ENCODE measurements around the gene KCND3. TPM values are rescaled to one million over a fixed set of nuclear protein-coding genes. Genes with fewer than 3 reads are reported as not detected.

Gene KCND3
- polyA plus RNA-seq, 1 donor (not counting 4 experiments of a cell fraction or from before 2014, with no cell fraction given): 0.21 TPM

GRCh38 chr1:111811891-111812290 is 177.6 kb downstream of the KCND3 start:
- no peaks in the 10 kb centered on the region for H3K9me3 ChIP-seq (ENCODE audit: control insufficient read depth, low read depth, low read length)
- H3K4me3 ChIP-seq (ENCODE audit: control insufficient read depth in 2 of 3, extremely low read depth in 1 of 3, insufficient read depth in 2 of 3, low read depth in 1 of 3, low read length in 3 of 3): no peak overlapping the region
- no peak for TF ChIP-seq CTCF (optimal IDR thresholded peaks at IDR 0.05 in 1 of 3, IDR thresholded peaks at IDR 0.05 in 1 of 3, conservative IDR thresholded peaks at IDR 0.05 in 1 of 3; ENCODE audit: extremely low read depth in 1 of 3, insufficient read depth in 2 of 3, low read length in 3 of 3)
- H4K20me1 ChIP-seq (ENCODE audit: control insufficient read depth, extremely low read depth, insufficient read depth, low read length): no peaks in the 10 kb centered on the region
- no peaks in the 10 kb centered on the region for H3K36me3 ChIP-seq (ENCODE audit: control insufficient read depth in 2 of 2, extremely low read depth in 1 of 2, insufficient read depth in 2 of 2, low read length in 2 of 2)
- DNase-seq (ENCODE audit: low read depth, low spot score) (no peak), FAIRE-seq (no peak)
- H3K27ac ChIP-seq (ENCODE audit: control insufficient read depth, insufficient read depth, low read length): no peak overlapping the region
- no peaks in the 10 kb centered on the region for H3K9me1 ChIP-seq (ENCODE audit: control insufficient read depth, extremely low read depth, insufficient read depth, low read length)
- no peaks in the 10 kb centered on the region for H3K4me1 ChIP-seq (ENCODE audit: control insufficient read depth, extremely low read depth, insufficient read depth, low read length)
- H2AFZ ChIP-seq (ENCODE audit: control insufficient read depth, low read length): no peak overlapping the region
- no peak overlapping the region for H3K9ac ChIP-seq (ENCODE audit: control insufficient read depth, extremely low read depth, insufficient read depth, low read length)
- no peaks in the 10 kb centered on the region for H3K27me3 ChIP-seq (ENCODE audit: control insufficient read depth, extremely low read depth, insufficient read depth, low read length)
- H3K79me2 ChIP-seq (ENCODE audit: control insufficient read depth, insufficient read depth, low read length): no peaks in the 10 kb centered on the region
- dilution Hi-C loops (cut with MboI; ENCODE audit: extremely low pct_ligation_motif_present, low sequenced_read_pairs): no loop called here
- H3K4me2 ChIP-seq (ENCODE audit: control insufficient read depth, extremely low read depth, insufficient read depth, low read depth, low read length): no peak overlapping the region

GRCh38 chr1:111805251-111805650 is 184.2 kb downstream of the KCND3 start:
- Histone ChIP-seq H3K9me3 (ENCODE audit: control insufficient read depth, low read depth, low read length) (no peaks in the 10 kb centered on the region), H3K9me1 (ENCODE audit: control insufficient read depth, extremely low read depth, insufficient read depth, low read length) (no peaks in the 10 kb centered on the region), H3K36me3 (ENCODE audit: control insufficient read depth in 2 of 2, extremely low read depth in 1 of 2, insufficient read depth in 2 of 2, low read length in 2 of 2) (no peaks in the 10 kb centered on the region), H4K20me1 (ENCODE audit: control insufficient read depth, extremely low read depth, insufficient read depth, low read length) (no peaks in the 10 kb centered on the region), H3K4me1 (ENCODE audit: control insufficient read depth, extremely low read depth, insufficient read depth, low read length) (no peaks in the 10 kb centered on the region), H3K9ac (ENCODE audit: control insufficient read depth, extremely low read depth, insufficient read depth, low read length) (no peak overlapping the region), H3K27me3 (ENCODE audit: control insufficient read depth, extremely low read depth, insufficient read depth, low read length) (peaks cover 3% of the 10 kb centered on the region), H3K4me2 (ENCODE audit: control insufficient read depth, extremely low read depth, insufficient read depth, low read depth, low read length) (no peak overlapping the region), H3K27ac (ENCODE audit: control insufficient read depth, insufficient read depth, low read length) (no peak overlapping the region), H3K79me2 (ENCODE audit: control insufficient read depth, insufficient read depth, low read length) (no peaks in the 10 kb centered on the region), H3K4me3 (ENCODE audit: control insufficient read depth in 2 of 3, extremely low read depth in 1 of 3, insufficient read depth in 2 of 3, low read depth in 1 of 3, low read length in 3 of 3) (no peak overlapping the region), H2AFZ (ENCODE audit: control insufficient read depth, low read length) (no peak overlapping the region)
- no peak for FAIRE-seq
- DNase-seq (ENCODE audit: low read depth, low spot score): no peak
- TF ChIP-seq CTCF (optimal IDR thresholded peaks at IDR 0.05 in 1 of 3, IDR thresholded peaks at IDR 0.05 in 1 of 3, conservative IDR thresholded peaks at IDR 0.05 in 1 of 3; ENCODE audit: extremely low read depth in 1 of 3, insufficient read depth in 2 of 3, low read length in 3 of 3): no peak
- TF ChIP-seq EZH2 (IDR thresholded peaks at IDR 0.05; ENCODE audit: low read length): no peak
- dilution Hi-C loops (cut with MboI; ENCODE audit: extremely low pct_ligation_motif_present, low sequenced_read_pairs): no loop called here

Data from keratinocyte (primary cell).